ENCODE measurements around the gene SH3RF3.

The SH3RF3 gene

GRCh38 chr2:109379507-109379906 is 250.5 kb downstream of the SH3RF3 start:
- DNase-seq: no peak

GRCh38 chr2:109380502-109381326 is 251.7 kb downstream of the SH3RF3 start:
- DNase-seq: peak; percentile 27

DNA sequence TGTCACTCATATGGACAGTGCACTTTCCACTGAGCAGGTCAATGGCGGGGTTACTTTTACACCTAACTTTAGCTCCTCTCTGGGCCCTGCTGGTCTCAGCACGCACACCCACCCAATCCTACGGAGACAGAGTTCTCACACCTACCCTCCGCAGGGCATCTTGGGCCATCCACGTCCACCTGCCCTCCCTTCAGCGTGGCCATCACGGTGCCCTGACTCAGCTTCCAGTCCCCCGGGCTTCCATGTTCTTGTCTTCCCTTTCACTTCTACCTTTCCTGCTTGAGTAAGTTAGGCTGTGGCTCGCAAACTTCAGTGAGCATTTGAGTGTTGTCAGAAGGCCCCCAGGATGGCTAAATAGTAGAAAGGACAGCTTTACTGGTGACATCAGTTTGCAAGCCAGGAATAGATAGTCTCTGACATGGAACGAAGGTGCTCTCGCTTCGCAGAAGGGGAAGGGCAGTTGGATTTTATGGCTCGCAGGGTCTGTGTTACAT is 252.4 kb downstream of the SH3RF3 start:
- no peak for DNase-seq

DNA sequence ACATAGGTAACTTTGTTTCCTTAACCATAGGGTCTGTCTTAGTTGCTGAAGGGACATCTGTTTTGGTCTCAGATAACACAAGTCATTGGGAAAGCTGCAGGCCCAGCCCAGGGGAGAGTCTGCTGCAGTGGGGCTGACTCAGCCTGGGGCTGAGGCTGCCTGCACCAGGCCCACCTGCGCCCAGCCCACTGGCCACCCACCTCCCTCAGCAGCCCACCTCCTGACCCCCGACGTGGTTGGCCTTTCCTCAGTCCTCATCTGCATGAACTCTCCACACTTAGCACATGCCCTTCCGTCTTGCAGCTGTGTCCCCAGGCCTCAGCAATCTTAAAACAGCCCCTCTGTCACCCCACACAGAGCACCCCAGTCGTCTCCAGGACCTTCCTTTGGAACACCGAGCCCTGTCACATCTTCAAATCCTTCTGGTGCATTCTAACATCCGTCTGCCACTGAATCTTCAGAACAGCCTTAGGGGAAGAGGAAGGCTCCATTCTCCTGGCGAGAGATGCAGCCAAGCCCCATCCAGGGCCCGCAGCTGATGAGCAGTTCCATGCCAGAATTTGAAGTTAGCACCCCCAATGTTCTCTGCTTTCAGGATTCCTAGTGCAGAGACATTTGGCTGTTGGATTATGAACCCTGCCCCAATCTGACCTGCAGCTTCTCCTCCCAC is 253.4 kb downstream of the SH3RF3 start:
- no peak for DNase-seq

- peak; percentile 84 for DNase-seq
Observed at GRCh38 chr2:109382951-109383350, 253.9 kb downstream of the SH3RF3 start.

GRCh38 chr2:109383505-109384307 is 254.7 kb downstream of the SH3RF3 start:
- DNase-seq: no peak

GRCh38 chr2:109384308-109385271 is 255.6 kb downstream of the SH3RF3 start:
- no peak for DNase-seq

- no peak for DNase-seq
Observed at GRCh38 chr2:109385506-109385905, 256.5 kb downstream of the SH3RF3 start.

DNA sequence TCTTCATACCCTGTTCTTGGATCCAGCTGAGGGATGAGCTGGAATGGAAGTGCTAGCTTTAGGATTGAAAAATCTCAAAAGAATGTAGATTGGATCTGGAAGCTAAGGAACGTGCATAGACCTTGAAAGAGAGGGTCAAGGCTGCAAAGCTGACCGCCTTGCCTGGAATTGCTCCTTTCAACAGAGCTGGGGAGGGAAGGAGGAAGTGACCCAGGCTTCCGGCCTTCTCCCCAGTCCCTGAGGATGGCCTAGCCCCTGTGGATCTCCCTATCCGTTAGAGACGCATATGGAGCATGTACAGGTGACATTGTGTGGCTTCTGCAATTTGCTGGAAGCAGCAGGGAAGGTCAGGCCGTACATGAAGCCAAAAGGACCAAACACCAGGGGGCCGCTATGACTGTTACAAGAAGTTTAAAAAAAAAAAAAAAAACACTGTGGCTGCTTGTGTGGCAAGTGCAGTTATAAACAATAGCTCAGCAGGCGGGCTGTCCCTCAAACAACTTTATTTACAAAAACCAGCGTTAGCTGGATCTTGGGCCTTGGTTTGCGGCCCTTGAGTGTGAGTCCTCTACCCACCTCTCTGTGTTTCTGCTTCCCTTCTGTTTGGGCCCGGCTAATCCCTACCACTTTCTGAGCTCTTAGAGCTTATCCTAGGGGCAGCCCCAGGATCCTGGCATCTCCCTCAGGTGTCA is 257.1 kb downstream of the SH3RF3 start:
- DNase-seq: no peak

DNA sequence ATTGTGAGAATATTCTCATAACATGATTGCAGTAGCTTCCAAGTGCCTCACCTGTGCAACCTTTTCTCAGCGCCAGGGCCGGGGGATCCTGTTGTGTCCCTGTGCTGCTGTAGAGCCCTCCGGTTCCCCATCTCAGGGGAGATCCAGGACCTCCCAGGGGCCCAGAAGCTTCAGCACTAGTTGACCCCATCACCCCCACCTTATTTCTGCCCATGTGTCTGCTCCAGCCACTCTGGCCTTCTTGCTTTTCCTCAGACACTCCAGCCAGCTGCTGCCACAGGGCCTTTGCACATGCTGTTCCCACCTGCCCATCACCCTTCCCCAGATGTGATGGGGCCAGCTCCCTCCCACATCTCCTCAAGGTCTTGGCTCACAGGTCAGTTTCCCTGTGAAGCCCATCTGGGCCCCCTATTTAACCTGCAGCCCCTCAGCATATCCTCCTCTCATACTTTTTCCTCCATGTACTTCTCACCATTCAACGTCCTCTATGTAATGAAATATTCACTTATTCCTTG is 258.3 kb downstream of the SH3RF3 start:
- DNase-seq: no peak

- DNase-seq: no peak
Observed at GRCh38 chr2:109387778-109388469, 258.9 kb downstream of the SH3RF3 start.

GRCh38 chr2:109391243-109391642 is 262.2 kb downstream of the SH3RF3 start:
- DNase-seq: no peak

GRCh38 chr2:109392140-109392539 is 263.1 kb downstream of the SH3RF3 start:
- no peak for DNase-seq

DNA sequence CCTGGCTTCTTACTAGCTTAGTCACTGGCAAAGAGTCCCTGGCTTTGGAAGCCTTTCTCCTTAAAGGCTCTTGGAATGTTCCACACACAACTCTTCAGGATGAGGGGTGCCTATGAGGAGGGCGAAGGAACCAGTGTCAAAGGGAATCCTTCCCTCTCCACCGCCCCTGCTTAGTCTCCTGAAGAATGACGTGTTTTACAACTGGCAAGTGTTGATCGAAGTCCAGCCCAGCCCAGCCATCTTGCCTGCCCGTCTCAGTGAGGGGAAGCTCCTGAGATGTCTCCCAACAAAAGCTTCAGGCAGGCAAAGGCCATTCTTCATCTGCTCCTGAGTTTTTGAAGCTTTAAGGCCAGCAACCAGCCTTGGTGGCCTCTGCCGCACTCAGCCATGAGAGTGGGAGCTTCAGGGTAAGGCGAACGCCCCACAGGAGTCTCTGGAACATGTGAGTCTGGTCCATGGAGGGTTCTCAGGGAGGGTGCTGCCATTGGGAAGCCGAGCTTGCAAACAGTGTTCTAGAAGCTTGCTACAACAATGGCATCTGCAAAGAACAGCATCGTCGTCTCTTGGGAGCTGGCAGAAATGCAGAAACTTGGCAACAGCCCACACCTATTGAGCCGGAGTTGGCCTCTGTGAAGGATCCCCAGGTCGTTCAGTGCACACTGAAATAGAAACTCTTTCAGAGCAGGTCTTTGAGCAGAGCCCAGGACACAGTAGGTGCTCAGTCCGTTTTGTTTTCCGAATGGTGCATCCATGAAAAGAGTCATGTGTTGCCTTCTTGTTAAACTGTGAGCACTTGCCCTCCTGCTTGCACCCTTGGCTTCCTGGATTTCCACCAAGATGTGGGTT is 264.0 kb downstream of the SH3RF3 start:
- DNase-seq: no peak

GRCh38 chr2:109393662-109393972 is 264.6 kb downstream of the SH3RF3 start:
- no peak for DNase-seq

- DNase-seq: no peak
Observed at GRCh38 chr2:109395494-109396201, 266.6 kb downstream of the SH3RF3 start.

- no peak for DNase-seq
Observed at GRCh38 chr2:109396202-109397180, 267.5 kb downstream of the SH3RF3 start.

- no peak for DNase-seq
Observed at GRCh38 chr2:109397893-109398292, 268.9 kb downstream of the SH3RF3 start.
